ENCODE results near the gene EGFLAM. TPM values are rescaled to one million over a fixed set of nuclear protein-coding genes. Genes with fewer than 3 reads are reported as not detected.

Gene EGFLAM
- total RNA-seq, 2 experiments from 2014 or later: not detected

DNA sequence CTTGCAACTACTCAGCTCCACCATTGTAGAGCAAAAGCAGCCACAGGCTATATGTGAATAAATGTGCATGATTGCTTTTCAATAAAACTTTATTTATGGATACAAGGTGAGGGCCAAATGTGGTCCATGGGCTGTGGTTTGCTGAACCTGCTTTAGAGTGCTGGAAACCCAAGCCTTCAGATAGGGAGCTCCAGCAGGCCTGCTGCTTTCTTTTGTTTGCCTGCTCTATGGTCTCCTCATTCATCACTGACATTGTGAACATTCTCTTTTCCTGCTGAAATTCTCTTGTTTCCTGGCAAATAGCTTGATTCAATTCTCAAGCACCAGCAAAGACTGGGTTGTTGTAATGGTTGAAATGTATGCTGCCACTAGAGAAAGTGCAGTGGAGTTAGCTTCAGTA, 26.0 kb downstream of the EGFLAM start:
- intact Hi-C loops (cut with micrococcal nuclease): no loop called here
- ATAC-seq: no peak

DNA sequence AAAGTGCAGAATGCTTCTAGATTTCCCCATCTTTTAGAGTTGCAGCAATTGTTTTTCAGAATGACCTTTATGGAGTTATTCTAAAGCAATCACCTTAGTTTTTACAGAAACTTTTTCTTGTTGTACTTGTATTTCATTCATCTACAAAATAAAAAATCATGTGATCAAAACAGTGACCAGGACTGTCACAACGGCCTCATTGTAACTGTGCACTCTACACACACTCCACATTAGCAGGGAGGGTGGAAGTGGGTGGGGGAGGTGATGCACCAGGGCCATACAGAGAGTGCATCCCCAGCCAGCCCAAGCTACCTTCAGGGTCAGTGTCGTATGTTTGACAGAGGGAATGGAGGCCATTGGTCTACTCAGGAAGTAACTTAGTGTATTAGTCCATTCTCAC, 26.9 kb downstream of the EGFLAM start:
- intact Hi-C loops (cut with micrococcal nuclease): no loop called here
- H3K4me3 Mint-ChIP-seq: no peak overlapping the region
- CTCF ChIA-PET: no interaction called here

More for the DNA sequence above, 26.0 kb downstream of the EGFLAM start:
- no peaks in the 10 kb centered on the region for H3K36me3 Mint-ChIP-seq (ENCODE audit: low read depth)
- H3K27me3 Mint-ChIP-seq: peaks cover 6% of the 10 kb centered on the region
- TF ChIP-seq, protein P1, sequence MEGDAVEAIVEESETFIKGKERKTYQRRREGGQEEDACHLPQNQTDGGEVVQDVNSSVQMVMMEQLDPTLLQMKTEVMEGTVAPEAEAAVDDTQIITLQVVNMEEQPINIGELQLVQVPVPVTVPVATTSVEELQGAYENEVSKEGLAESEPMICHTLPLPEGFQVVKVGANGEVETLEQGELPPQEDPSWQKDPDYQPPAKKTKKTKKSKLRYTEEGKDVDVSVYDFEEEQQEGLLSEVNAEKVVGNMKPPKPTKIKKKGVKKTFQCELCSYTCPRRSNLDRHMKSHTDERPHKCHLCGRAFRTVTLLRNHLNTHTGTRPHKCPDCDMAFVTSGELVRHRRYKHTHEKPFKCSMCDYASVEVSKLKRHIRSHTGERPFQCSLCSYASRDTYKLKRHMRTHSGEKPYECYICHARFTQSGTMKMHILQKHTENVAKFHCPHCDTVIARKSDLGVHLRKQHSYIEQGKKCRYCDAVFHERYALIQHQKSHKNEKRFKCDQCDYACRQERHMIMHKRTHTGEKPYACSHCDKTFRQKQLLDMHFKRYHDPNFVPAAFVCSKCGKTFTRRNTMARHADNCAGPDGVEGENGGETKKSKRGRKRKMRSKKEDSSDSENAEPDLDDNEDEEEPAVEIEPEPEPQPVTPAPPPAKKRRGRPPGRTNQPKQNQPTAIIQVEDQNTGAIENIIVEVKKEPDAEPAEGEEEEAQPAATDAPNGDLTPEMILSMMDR (IDR thresholded peaks at IDR 0.05): no peak
- H3K27ac Mint-ChIP-seq: no peak overlapping the region
- CTCF ChIA-PET: no interaction called here
- H3K4me3 Mint-ChIP-seq: no peak overlapping the region
- DNase-seq: no peak
- no peaks in the 10 kb centered on the region for H3K9me3 Mint-ChIP-seq
- no peaks in the 10 kb centered on the region for H3K4me1 Mint-ChIP-seq (ENCODE audit: low read depth)
- POLR2A ChIA-PET: no interaction called here

DNA sequence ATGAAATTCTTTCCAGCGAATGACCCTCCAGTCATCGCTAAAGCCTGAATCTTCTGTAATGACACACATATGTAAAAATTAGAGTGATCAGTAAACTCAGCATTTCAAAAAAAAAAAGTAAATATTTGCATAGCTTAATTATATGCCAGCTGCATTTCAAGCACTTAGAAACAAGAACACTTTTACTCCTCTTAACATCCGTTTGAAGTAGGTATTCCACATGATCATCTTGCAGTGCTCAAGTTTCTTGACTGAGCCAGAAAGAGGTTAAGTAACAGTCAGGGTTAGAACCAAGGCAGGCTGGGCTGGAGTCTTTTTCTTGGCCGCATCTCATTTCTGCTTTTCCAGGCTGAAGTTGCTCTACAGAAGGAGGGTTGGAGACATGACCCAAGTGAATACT, 27.6 kb downstream of the EGFLAM start:
- Mint-ChIP-seq H3K4me3 (no peak overlapping the region), H3K27me3 (no peaks in the 10 kb centered on the region), H3K27ac (no peak overlapping the region), H3K9me3 (no peaks in the 10 kb centered on the region), H3K4me1 (ENCODE audit: low read depth) (no peaks in the 10 kb centered on the region), H3K36me3 (ENCODE audit: low read depth) (no peaks in the 10 kb centered on the region)
- DNase-seq (no peak), ATAC-seq (no peak)
- ChIA-PET POLR2A (no interaction called here), CTCF (no interaction called here)
- intact Hi-C loops (cut with micrococcal nuclease): no loop called here
- TF ChIP-seq, protein P1 (IDR thresholded peaks at IDR 0.05): no peak

More for the DNA sequence above, 26.9 kb downstream of the EGFLAM start:
- Mint-ChIP-seq H3K27ac (no peak overlapping the region), H3K36me3 (ENCODE audit: low read depth) (no peaks in the 10 kb centered on the region), H3K9me3 (no peaks in the 10 kb centered on the region), H3K4me1 (ENCODE audit: low read depth) (no peaks in the 10 kb centered on the region), H3K27me3 (peaks cover 6% of the 10 kb centered on the region)
- TF ChIP-seq, protein P1 (IDR thresholded peaks at IDR 0.05): no peak
- ATAC-seq (no peak), DNase-seq (no peak)
- POLR2A ChIA-PET: no interaction called here

DNA sequence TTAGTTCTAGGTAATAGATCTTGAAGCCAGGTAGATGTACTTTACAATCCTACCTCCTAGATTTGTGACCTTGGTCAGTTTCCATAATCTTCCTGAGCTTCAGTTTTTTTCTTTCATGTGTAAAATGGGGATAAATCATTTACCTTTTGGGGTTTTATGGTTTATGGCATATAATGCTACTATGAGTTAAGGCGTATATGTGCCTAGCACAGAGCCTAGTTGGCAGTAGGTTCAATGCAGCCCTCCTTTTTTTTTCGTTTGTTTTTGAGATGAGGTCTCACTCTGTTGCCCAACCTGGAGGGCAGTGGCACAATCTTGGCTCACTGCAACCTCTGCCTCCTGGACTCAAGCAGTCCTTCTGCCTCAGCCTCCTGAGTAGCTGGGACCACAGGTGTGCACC, 28.8 kb downstream of the EGFLAM start:
- TF ChIP-seq, protein P1 (IDR thresholded peaks at IDR 0.05): no peak
- no peaks in the 10 kb centered on the region for H3K9me3 Mint-ChIP-seq
- CTCF ChIA-PET: interaction anchor here (0.9 kb wide), 1 partner anchor 81 kb away, joined by 3 read pairs; no protein-coding TSS in a partner anchor
- ATAC-seq: no peak
- intact Hi-C loops (cut with micrococcal nuclease): no loop called here
- H3K4me3 Mint-ChIP-seq: no peak overlapping the region
- no peaks in the 10 kb centered on the region for H3K36me3 Mint-ChIP-seq (ENCODE audit: low read depth)
- POLR2A ChIA-PET: no interaction called here
- no peaks in the 10 kb centered on the region for H3K4me1 Mint-ChIP-seq (ENCODE audit: low read depth)
- no peak overlapping the region for H3K27ac Mint-ChIP-seq
- H3K27me3 Mint-ChIP-seq: no peaks in the 10 kb centered on the region
- no peak for DNase-seq

DNA sequence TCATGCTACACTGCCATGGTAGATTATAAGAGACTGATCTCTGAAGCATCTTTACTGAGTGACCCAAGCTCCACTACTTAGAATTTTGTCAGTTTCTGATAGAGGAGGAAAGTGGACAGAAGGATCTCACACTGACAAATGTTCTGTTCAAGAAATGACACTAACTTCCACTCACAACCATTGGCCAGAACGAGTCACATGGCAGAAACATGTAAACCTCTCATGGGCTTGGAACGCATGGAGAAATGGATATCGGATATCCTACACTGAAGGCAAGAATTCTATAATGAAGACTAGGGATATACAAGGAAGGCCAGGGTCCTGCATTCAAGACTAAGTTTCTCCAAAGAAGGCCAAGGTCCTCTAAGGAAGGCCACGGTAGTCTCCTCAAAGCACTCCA, 31.1 kb downstream of the EGFLAM start:
- H3K27me3 Mint-ChIP-seq: no peaks in the 10 kb centered on the region
- no peak overlapping the region for H3K27ac Mint-ChIP-seq
- ATAC-seq (no peak), DNase-seq (no peak)
- H3K9me3 Mint-ChIP-seq: no peaks in the 10 kb centered on the region
- H3K4me1 Mint-ChIP-seq (ENCODE audit: low read depth): no peaks in the 10 kb centered on the region
- TF ChIP-seq, protein P1 (IDR thresholded peaks at IDR 0.05): no peak
- no peak overlapping the region for H3K4me3 Mint-ChIP-seq
- intact Hi-C loops (cut with micrococcal nuclease): no loop called here
- ChIA-PET CTCF (interaction anchor here (1.1 kb wide), 1 partner anchor 24 kb away, joined by 4 read pairs; no protein-coding TSS in a partner anchor), POLR2A (no interaction called here)
- H3K36me3 Mint-ChIP-seq (ENCODE audit: low read depth): no peaks in the 10 kb centered on the region

All from activated CD8-positive, alpha-beta T cell treated with anti-CD3 and anti-CD28 coated beads for 36 hours (primary cell).